Tongue (tissue), 2 donors: ENCODE measurements around the gene CYB561. TPM values are rescaled to one million over a fixed set of nuclear protein-coding genes. Genes with fewer than 3 reads are reported as not detected.

Experiments
- DNase-seq: peaks from one replicate; pipeline ENCODE4 v3.0.0-alpha.2; 2015
- total RNA-seq: library from RNA; depleted of rRNA; stranded (reverse); fragments of >200 nt; gene quantifications from one replicate; pipeline ENCODE4 v1.2.3, GENCODE V29; 2014

CYB561 gene
- total RNA-seq, 1 donor from 2014 or later = 17.4 TPM

DNA sequence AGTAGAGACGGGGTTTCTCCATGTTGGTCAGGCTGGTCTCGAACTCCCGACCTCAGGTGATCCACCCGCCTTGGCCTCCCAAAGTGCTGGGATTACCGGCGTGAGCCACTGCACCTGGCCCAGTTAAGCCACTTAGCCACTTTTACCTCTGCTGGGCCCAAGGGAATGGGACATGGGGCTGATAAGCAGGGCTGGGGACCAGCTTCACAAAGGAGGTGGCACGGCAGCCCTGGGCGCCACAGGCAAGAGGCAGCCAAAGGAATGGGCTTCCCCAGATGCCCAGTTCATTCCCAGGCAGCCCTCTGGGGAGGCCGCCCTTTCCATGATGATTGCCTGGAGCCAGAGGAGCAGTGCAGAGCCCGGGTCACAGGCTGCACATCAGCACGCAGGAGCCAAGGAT, 5.0 kb upstream of the CYB561 start:
- DNase-seq = no peak

DNA sequence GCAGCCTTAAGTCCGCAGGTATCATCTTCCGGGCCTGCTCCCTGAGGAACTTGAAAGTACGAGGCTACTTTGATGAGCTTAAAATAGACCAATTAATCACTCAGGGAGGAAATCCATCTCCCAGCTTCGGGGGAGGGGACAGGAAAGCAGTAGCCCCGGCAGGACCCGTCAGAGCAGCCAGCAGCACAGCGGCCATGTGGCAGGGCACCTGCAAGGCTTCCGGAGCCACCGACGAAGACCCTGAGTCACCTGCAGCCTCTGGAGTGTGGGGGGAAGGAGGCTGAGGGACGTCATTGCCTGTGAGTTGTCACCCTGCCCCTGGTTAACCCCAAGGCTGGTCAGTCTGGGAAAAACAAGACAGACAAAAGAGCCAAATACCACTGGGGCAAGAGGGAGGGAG, 4.4 kb upstream of the CYB561 start:
- DNase-seq = no peak

DNA sequence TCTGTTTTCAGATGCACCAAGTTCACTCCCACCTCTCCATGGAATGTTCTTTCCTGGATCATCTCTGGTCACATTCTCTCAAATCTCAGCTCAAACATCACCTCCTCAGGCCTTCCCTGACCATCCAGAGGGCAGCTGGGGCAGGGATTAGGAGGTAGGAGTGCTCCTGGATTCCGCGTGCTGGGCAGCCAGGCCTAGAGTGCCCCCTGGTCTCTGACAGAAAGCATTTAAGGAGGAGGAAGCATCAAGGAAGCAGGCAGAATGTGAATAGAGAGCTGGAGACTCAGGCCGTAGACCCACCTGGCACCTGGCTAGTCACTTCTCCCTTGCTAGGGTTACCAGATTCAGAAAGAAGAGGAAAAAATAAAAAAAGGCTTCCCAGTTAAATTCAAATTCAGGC, 2.5 kb upstream of the CYB561 start:
- DNase-seq = no peak

DNA sequence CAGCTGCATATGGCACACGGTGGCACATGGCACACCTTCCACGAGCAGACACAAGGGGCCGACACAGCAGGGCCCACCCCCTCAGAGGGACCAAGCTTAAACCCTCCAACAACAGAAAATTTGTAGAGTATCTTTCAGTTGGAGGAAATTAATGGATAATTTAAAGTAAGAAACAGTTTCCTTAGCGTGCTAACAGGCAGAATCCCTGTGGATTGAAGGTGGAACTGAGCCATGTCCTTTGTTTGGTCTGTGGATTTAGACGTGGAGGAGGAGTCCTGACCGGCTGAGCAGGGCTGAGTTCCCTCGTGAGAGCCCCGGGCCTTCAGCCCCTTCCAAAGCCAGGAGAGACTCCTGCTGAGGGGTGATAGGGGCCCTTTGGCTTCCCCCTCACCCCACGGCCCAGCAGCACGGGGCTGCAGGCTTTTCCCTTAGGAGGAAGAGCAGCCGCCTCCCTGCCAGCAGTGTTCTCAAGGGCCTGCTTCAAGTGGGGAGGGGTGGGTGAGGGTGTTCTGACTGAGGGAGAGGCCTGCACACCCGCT, 1.4 kb upstream of the CYB561 start:
- DNase-seq = no peak

DNA sequence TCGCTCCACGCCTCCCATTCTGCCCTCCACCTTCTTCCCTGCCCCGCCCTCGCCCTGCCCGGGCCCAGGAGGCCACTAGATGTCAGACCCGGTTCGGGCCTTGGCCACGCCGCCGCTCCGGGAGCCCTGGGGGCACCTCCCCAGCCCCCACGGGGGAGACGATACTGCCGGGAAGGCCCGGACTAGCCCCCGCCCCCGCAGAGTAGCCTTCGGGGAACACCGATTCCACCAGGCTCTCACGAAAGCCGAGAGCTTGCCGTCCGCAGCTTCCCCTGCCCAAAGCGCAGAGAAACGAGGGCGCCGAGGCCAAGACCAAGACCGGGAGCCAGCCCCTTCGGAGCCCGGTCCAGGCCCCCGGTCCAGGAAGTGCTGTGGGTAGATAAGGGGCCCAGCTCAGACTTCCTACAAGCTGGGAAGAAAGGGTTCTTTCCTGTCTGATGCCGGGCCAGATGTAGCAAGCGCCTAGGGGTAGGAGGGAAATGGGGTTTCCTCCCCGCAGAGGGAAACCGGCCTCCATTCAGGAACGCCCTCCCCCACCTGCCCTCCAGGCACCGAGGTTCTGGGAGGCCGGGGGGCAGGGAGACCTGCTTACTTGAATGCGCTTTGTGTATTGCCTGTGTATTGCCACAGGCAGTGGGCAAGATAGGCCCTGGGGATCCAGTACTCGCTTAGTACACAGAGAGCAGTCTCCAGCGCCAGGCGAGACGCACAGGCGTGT, 806 bp upstream of the CYB561 start:
- peak; percentile 35 for DNase-seq

DNA sequence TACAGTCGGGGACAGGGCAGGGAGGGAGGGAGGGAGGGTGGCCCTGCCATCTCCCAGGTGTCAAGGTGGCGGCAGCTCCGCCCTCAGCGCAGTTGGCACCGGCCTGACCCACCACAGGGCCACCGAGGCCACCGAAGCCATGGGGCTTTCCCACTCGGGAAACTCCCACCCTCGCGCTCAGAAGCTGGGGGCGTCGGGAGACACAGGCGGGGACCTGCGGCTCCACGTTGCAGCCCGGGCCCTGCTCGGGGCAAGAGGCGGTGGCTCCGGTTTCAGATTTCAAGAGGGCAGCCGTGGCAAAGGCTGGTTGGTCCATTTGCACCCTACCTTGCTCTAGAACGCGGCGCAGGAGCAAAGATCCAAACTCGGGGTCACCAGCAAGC, 544 bp downstream of the CYB561 start:
- DNase-seq = no peak

DNA sequence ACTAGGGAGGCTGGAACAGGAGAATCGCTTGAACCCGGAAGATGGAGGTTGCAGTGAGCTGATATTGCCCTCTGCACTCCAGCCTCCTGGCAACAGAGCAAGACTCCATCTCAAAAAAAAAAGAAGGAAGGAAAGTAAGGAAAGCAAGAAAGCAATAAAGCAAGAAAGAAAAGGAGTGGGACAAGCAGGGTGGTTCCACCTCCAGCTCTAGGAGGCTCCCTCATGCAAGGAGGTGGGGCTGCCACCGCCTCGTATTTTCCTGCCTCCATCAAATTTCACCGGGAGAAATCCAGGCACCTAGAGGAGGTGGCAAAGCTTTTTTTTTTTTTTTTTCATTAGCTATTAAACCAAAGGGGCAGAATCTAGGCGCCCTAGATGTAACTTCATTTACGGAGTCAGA, 1.0 kb downstream of the CYB561 start:
- DNase-seq = no peak

DNA sequence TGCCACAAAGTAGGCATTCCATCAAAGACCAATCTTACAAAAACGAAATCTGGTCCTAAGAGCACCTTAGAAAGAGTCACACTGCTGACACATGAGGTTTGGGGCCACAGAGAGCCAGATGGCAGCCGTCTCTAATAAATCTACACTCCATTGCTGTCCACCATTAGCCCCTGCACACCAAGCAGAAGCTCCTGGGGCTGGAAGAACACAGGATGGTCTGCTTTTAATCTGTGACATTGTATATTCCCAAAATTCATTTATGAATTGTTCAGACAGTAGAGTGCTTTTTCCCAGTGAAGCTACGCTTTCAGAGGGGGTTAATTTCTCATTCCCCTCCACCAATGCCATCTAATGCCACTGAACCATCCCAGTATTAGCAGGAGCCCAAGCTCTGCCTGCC, 1.6 kb downstream of the CYB561 start:
- no peak for DNase-seq

DNA sequence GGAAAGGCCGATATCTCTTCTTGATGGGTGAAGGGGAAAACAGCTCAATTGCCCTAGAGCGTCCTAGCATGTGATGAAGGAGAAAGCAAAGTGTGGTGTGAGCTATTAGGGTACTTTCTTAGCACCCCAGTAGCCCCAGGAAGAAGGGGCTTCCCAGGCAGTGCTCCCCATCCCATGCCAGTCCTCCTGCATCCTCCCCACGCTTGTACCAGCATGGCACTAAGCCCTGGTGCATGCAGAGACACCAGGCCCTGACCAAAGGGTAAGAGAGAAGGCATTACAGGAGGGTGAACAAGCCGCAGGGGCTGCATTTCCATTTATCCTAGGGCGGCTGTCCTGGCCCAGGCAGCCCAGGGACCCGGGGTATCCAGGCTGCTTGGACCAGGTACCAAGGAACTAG, 3.1 kb downstream of the CYB561 start:
- DNase-seq = no peak

DNA sequence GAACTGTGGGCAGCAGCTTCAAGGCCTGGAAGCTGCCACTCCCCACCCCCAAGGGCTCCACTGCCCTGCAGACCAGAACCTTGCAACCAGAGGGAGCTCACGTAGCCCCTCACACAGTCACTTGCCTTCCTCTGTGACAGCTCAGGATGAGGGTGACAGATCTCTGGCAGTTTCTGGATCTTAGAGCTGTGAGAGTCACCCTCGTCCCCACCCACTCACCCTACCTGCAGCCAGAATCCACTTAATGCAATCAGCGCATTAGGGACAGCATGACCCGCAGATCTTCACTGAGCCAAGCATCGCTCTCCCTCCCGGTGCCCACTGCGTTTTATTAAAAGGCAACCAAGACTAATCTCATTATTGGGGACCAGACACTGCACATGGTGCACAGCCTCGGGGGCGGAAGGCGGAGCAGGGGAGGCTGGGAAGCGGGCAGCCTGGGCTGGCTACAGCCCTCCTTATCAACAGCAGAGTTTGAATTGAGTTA, 3.5 kb downstream of the CYB561 start:
- DNase-seq = no peak

DNA sequence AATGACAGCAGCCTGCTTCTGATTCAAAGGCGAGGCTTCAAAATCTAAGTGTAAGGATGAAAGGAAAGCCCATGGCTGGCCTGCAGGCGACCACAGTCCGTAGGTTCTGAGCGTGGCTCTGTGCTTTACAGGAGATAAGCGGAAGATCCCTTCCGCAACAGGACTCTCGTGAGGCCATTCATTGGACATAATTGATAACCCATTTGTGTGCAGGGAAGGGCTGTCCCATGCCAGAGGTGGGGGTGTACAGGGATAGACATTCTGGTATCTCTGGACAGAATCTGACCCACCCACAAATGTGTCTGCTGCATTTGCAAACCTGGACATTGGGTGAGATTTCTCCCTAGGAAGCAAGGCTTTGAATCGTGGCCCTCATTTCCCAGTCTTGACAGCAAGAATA, 4.0 kb downstream of the CYB561 start:
- DNase-seq = no peak

DNA sequence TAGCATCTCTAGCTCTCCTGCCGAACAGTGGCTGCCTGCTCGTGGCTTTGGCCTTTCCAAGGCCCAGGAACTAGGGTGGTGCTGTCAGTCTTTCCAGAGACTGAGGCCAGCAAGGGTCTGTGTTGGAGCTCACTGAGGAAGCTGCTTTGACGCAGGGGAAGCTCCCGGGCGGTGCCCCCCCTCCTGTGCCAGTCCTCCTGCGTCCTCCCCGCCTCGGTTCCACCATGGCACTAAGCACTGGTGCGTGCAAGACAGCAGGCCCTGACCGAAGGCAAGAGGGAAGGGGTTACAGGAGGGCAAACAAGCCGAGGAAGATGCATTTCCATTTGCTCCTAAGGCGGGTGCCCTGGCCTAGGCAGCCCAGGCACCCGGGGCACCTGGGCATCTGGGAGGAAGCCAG, 4.5 kb downstream of the CYB561 start:
- DNase-seq = no peak

DNA sequence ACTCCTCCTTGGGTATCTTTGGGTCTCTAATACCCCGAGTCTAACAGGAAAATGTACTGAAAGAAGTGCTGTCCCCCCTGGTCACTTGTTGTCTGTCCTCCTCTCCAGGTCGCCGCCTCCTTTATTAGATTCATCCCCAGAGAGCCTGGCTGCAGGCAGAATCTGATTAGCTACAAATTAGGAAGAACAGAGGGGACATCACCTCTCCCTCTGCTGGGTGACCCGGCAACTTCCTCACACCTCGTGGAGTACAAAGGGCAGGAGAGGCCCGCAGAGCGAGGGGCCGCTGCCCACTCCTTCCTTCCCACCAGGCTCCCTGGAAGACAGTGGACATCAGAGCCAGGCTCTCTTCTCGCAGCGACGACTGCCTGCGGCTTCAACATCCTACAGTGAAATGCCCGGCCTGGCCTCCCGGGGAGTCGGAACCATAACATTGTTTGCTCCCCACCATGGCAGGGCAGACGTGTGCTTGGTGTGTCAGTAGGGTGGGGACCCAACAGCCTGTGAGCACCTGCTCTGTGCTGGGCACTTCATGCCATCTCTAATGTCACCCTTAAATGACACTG, 5.3 kb downstream of the CYB561 start:
- no peak for DNase-seq

DNA sequence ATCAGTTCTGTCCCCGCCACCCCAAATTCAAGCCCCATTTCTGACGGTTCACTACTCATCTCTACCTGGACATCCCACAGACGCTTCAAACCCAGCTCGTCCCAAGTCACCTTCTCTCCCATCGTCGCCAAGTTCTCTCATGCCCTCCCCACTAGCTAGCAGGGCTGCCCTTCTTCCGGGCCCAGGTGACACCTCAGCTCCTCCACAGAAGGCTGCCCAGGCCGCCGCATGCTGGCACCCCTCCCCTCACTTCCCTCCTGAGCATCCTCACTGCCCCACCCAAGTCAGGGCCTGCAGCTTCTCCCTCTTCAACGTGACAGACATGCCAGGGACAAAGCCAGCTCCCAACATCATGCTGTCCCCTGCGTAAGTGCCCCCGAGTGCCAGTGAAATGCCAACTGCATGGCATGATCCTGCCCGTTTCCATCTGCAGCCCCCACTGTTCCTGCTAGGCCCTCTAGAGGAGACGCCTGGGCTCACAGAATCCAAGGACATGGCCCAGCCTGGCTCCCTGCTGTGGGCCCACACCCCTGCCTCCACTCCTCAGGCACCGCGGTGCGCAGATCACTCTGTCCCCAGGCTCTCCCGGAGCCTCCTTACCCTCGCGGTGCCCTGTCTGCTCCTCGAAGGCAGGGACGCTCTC, 5.9 kb downstream of the CYB561 start:
- DNase-seq = no peak

DNA sequence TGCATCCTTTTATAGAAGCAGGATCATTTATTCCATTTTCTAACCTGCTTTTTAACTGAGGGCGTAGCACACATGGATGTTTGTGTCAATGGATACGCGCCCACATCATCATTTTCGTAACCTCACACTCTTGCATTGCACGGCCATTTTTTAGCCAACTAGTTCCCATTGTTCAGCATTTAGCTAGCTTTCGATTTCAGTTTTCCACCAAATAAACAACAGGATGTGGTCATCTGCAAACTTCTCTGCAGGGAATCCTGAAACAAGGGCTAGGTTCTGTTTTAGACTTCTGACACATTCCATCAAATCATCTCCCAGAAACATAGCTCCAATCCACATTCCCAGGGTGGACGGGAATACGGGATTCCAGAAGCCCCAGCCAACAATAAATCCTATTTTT, 6.4 kb downstream of the CYB561 start:
- no peak for DNase-seq

DNA sequence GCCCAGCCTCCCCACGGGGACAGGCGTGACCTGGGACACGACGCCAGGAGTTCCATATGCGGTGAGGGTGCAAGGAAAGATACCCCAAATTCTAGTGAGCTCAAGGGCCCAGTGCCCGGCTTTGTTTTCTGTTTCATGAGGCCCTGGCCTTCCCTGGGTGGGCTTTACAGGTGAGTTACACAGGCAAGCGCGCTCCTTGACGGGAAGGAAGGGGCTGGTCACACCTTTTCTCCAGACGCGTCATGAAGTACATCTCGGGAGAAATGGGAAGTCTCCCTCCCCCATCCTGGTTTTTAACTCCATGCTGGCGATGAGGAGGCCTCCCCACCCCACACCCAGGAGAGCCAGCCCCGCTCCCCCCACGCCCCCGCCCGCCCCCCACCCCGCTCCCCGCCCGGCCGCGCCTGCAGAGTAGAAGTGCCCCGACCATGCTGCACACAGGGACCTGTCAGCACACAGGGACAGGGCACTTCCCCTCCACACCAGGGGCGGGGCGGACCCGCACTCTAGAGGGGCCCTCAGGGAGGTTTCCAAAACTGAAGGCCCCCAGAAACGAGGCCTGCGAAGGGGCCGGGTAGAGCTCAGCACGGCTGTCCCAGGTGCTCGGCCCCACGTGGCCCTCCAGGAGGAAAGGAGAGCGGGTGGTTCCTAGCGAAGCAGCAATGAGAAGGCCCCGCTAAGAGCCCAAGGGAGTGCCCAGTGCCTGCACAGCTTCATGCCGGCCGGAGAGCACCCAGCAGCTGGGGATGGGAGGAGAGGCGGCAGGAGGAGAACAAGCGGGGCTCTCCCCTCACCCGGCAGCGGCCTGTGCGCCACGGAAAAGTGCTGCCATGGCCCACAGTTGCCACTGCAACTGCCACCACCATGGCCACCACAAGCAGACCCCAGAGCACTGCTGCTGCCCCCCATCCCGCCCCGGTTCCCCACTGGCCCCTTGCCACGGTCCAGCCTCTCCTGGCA, 7.7 kb downstream of the CYB561 start:
- no peak for DNase-seq

DNA sequence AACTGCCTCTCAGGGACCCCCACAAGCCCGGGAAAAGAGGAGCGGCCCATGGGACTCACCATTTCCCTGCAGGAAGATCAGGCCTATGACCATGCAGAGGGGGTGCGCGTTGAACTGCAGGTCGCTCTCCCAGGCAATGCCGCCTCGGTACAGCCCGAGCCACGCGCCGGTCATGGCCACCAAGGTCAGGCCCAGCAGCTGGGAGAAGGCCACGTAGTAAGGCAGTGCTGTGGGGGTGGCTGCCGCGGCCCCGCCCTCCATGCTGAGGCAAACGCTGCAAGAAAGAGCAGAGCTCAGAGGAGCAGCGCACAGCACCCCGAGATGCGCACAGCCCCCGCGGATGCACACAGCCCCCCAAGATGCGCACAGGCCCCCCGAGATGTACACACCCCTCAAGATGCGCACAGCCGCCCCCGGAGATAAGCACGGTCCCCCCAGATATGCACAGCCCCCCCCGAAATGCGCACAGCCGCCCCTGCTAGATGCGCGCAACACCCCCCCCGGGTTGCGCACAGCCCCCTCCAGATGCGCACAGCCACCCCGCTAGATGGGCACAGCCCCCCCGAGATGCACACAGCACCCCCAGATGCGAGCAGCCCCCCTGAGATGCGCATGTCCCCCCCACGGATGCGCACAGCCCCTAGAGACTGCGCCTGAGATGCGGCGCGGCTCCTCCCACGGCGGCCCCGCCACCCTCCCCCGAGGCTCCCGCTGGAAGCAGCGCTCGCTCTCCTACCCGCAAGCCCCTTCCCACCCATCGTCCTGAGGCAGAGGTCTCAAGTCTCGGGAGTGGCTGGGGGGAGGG, 8.6 kb downstream of the CYB561 start:
- DNase-seq = no peak

DNA sequence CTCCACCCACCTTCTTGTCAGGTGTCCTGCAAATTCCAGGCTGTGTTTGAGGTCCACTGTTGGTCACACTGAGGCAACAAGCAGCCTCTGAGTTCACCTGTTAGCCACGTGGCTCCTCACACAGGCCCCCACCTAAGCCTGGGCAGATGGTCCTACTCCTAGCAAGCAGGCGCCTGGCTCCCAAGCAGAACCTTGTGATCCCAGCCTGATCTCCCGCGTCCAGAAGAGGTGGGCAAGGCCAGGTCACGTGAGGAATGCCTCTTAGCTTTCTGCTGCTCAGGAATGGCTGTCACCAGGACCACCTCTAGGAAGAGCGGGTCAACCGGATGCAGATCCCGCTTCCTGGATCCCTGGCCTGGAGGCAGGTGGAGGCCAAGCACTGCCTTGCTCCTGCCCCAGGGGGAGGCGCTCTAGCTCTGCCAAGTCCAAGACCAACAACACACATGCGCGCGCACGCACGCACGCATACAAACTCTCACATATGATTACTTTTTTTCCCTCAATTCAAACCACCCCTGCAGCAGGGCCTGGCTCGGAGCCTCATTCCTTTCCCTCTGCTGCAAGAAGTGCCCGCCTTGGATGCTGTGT, 9.5 kb downstream of the CYB561 start:
- DNase-seq = no peak

DNA sequence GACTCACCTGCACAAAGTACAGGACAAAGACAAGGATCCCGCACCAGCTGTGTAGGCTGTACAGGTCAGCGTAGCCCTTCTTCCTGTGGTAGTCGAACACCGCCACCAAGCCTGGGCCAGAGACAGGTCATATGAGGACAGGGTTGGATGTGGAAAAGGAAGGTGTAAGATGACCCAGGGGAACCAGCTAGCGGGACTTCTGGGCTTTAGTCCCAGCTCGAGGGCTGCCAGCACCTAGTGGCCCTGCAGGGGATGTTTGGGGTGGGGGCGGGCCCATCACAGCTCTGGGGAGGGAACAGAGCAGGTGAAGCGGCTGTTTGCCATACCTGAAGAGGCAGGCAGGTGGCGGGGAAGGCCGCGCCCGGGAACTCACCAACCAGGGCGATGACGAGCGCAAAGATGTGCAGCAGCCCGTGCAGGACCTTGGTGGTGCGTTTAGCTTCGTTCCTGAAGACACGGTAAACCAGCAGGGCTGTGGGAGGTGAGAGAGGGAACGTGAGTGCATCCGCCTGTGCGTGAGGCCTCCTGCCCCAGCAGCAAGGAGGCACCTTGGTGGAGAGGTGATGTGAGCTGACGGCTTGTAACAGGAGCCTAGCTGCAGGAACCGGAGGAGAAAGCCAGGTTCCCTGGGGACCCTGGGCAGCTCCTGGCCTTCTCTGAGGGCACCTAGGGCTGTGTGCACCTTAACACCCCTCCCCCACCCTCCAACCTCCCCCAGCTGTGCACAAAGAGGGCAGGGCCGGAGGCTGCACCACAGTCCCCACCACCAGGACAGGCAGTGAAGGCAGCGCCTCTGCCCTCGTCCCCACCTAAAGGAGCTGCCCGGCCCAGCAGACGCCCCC, 10.2 kb downstream of the CYB561 start:
- DNase-seq = no peak

DNA sequence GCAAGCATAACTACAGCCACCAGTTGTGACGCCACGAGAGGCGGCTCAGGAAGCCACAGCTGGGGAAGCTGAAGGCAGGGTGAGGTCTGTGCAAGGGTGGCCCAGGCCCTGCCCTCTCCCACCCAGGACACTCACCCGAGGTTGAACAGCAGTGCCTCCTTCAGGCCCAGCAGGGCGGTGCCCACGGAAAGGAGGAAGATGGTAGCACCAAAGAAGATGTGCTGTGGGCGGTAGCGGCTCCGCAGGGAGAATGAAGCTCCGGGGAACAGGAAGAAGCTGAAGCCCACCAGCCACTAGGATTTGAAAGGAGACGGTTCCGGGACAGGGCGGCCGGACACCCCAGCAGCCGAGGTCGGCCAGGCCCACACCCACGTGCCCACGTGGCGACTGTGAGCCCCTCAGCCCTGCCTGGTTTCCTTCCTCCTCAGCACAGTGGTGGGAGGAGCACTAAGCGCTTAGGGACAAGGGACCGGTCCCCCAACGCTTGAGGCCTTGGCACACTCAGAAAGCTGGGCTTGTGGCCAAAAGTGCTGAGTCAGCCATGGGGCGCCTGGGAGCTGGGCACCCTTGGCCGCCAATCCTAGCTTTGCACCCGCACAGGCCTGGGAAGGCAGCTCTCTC, 11.0 kb downstream of the CYB561 start:
- no peak for DNase-seq
